IMR-90 (cell line): ENCODE measurements around the gene MOCS1.

ENCODE experiments used
- CEBPB ChIP-seq: IDR thresholded peaks from 2 replicates; pipeline ENCODE4 v1.6.1; 2012; ENCODE audit warnings: low read depth, low read length, improper control_type of control experiment
- CHD1 ChIP-seq: IDR thresholded peaks from 2 replicates; pipeline ENCODE4 v1.6.1; 2012; ENCODE audit warnings: low read depth, low read length, improper control_type of control experiment
- FOS ChIP-seq: fragments of 150-350 bp; IDR thresholded peaks from 2 replicates; pipeline ENCODE4 v1.6.1; 2016; ENCODE audit warnings: low read depth, low read length
- MAFK ChIP-seq: IDR thresholded peaks from 2 replicates; pipeline ENCODE4 v1.6.1; 2012; ENCODE audit warnings: low read depth, low read length, improper control_type of control experiment
- NFE2L2 ChIP-seq: fragments of 150-350 bp; IDR thresholded peaks from 2 replicates; pipeline ENCODE4 v1.6.1; 2016; ENCODE audit warnings: low read depth, mild to moderate bottlenecking, low read length
- POLR2A ChIP-seq: IDR thresholded peaks from 2 replicates; pipeline ENCODE4 v1.6.1; 2012; ENCODE audit warnings: mild to moderate bottlenecking, low read depth, low read length
- RAD21 ChIP-seq: IDR thresholded peaks from 2 replicates; pipeline ENCODE4 v1.6.1; 2012; ENCODE audit warnings: low read length, improper control_type of control experiment
- RCOR1 ChIP-seq: IDR thresholded peaks from 2 replicates; pipeline ENCODE4 v1.6.1; 2012; ENCODE audit warnings: mild to moderate bottlenecking, low read length, improper control_type of control experiment; ENCODE audit not compliant: insufficient replicate concordance
- RFX5 ChIP-seq: IDR thresholded peaks from 2 replicates; pipeline ENCODE4 v1.8.0; 2012; ENCODE audit warnings: low read depth, mild to moderate bottlenecking, low read length, moderate library complexity
- SMC3 ChIP-seq: fragments of 150-350 bp; IDR thresholded peaks from 2 replicates; pipeline ENCODE4 v1.6.1; 2016; ENCODE audit warnings: low read depth, mild to moderate bottlenecking, antibody characterized with exemption, low read length, moderate library complexity
- TF ChIP-seq, protein P1 (sequence below): conservative IDR thresholded peaks from 2 replicates; pipeline ENCODE4 v1.5.1; 2012; ENCODE audit warnings: mild to moderate bottlenecking, low read depth, low read length, improper control_type of control experiment
- TF ChIP-seq, protein P2 (sequence below): fragments of 150-350 bp; IDR thresholded peaks from 2 replicates; pipeline ENCODE4 v1.6.1; 2016; ENCODE audit warnings: low read depth, mild to moderate bottlenecking, low read length, moderate library complexity, borderline replicate concordance
- TF ChIP-seq, protein P3 (sequence below): fragments of 150-350 bp; IDR thresholded peaks from 2 replicates; pipeline ENCODE4 v1.6.1; 2017; ENCODE audit warnings: mild to moderate bottlenecking, antibody characterized with exemption, low read length, low read depth

DNA sequence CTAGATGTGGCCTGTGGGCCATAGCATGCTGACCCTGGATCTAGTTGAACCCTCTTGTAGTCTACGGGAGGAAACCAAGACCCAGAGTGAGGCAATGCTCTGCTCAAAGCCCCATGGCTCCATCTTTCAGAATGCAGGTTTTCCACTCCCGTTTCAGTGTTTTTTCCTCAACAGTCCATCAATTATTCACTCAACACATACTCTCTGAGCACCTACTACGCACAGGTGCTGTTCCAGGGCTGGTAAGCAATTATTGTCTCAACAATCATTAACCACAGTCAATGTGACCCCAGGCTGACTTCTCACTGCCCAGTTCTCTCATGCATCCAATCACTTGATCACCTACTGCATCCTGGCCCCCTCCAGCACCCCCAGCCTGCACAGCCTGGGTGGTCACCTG lies 20.0 kb downstream of the MOCS1 start:
- TF ChIP-seq POLR2A (no peak), SMC3 (no peak), MAFK (no peak), FOS (no peak), RAD21 (no peak), RFX5 (no peak), NFE2L2 (no peak), CHD1 (no peak), RCOR1 (no peak), CEBPB (no peak)
- TF ChIP-seq, protein P1, sequence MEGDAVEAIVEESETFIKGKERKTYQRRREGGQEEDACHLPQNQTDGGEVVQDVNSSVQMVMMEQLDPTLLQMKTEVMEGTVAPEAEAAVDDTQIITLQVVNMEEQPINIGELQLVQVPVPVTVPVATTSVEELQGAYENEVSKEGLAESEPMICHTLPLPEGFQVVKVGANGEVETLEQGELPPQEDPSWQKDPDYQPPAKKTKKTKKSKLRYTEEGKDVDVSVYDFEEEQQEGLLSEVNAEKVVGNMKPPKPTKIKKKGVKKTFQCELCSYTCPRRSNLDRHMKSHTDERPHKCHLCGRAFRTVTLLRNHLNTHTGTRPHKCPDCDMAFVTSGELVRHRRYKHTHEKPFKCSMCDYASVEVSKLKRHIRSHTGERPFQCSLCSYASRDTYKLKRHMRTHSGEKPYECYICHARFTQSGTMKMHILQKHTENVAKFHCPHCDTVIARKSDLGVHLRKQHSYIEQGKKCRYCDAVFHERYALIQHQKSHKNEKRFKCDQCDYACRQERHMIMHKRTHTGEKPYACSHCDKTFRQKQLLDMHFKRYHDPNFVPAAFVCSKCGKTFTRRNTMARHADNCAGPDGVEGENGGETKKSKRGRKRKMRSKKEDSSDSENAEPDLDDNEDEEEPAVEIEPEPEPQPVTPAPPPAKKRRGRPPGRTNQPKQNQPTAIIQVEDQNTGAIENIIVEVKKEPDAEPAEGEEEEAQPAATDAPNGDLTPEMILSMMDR: no peak
- TF ChIP-seq, protein P2, sequence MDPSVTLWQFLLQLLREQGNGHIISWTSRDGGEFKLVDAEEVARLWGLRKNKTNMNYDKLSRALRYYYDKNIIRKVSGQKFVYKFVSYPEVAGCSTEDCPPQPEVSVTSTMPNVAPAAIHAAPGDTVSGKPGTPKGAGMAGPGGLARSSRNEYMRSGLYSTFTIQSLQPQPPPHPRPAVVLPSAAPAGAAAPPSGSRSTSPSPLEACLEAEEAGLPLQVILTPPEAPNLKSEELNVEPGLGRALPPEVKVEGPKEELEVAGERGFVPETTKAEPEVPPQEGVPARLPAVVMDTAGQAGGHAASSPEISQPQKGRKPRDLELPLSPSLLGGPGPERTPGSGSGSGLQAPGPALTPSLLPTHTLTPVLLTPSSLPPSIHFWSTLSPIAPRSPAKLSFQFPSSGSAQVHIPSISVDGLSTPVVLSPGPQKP: no peak
- TF ChIP-seq, protein P3, sequence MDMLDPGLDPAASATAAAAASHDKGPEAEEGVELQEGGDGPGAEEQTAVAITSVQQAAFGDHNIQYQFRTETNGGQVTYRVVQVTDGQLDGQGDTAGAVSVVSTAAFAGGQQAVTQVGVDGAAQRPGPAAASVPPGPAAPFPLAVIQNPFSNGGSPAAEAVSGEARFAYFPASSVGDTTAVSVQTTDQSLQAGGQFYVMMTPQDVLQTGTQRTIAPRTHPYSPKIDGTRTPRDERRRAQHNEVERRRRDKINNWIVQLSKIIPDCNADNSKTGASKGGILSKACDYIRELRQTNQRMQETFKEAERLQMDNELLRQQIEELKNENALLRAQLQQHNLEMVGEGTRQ: no peak
